H9 (cell line): Measurements from ENCODE around the gene CRISPLD2. TPM values are rescaled to one million over a fixed set of nuclear protein-coding genes. Genes with fewer than 3 reads are reported as not detected.

Experiments
- DNase-seq: peaks from one replicate; pipeline ENCODE4 v3.0.0-alpha.2; 2017
- H2AFZ ChIP-seq: one replicate; pipeline ENCODE4 v1.6.1; 2013; ENCODE audit warnings: mild to moderate bottlenecking, low read length, control low read depth, moderate library complexity
- H2AK5ac ChIP-seq: 2 replicates; pipeline ENCODE4 v1.6.1; 2013; ENCODE audit warnings: low read length, control low read depth, mixed read lengths; ENCODE audit not compliant: insufficient read length
- H2BK120ac ChIP-seq: one replicate; pipeline ENCODE4 v1.6.1; 2013; ENCODE audit warnings: low read depth, mild to moderate bottlenecking, low read length, control low read depth, inconsistent platforms; ENCODE audit not compliant: poor library complexity, severe bottlenecking
- H2BK12ac ChIP-seq: 2 replicates; pipeline ENCODE4 v1.6.1; 2013; ENCODE audit warnings: low read length, control low read depth, mixed read lengths, low read depth; ENCODE audit not compliant: insufficient read length
- H2BK15ac ChIP-seq: 2 replicates; pipeline ENCODE4 v1.6.1; 2013; ENCODE audit warnings: low read depth, low read length, control low read depth
- H2BK20ac ChIP-seq: one replicate; pipeline ENCODE4 v1.6.1; 2013; ENCODE audit warnings: low read depth, mild to moderate bottlenecking, low read length, control low read depth, inconsistent platforms; ENCODE audit not compliant: poor library complexity, severe bottlenecking
- H2BK5ac ChIP-seq: 2 replicates; pipeline ENCODE4 v1.6.1; 2013; ENCODE audit warnings: low read length, control low read depth, mixed read lengths; ENCODE audit not compliant: insufficient read length
- H3K14ac ChIP-seq: 2 replicates; pipeline ENCODE4 v1.6.1; 2013; ENCODE audit warnings: low read length, control low read depth; ENCODE audit not compliant: insufficient read depth
- H3K18ac ChIP-seq: 2 replicates; pipeline ENCODE4 v1.6.1; 2013; ENCODE audit warnings: low read depth, mild to moderate bottlenecking, mixed read lengths, low read length, control low read depth; ENCODE audit not compliant: insufficient read length
- H3K23ac ChIP-seq: 2 replicates; pipeline ENCODE4 v1.6.1; 2013; ENCODE audit warnings: low read length, control low read depth, mixed read lengths, low read depth; ENCODE audit not compliant: insufficient read length
- H3K23me2 ChIP-seq: 2 replicates; pipeline ENCODE4 v1.6.1; 2013; ENCODE audit warnings: low read depth, mild to moderate bottlenecking, mixed read lengths, low read length, control low read depth; ENCODE audit not compliant: insufficient read length, poor library complexity, severe bottlenecking
- H3K27ac ChIP-seq: 2 replicates; pipeline ENCODE4 v1.5.1; 2013; ENCODE audit warnings: low read length, control low read depth, mixed read lengths, low read depth; ENCODE audit not compliant: insufficient read length
- H3K27me3 ChIP-seq: 2 replicates; pipeline ENCODE4 v1.6.1; 2013; ENCODE audit warnings: low read length, control low read depth, inconsistent platforms; ENCODE audit not compliant: insufficient read depth
- H3K4ac ChIP-seq: 2 replicates; pipeline ENCODE4 v1.6.1; 2013; ENCODE audit warnings: low read depth, mild to moderate bottlenecking, control low read depth, inconsistent platforms, low read length, moderate library complexity
- H3K4me1 ChIP-seq: 2 replicates; pipeline ENCODE4 v1.6.1; 2013; ENCODE audit warnings: low read length, control low read depth, inconsistent platforms; ENCODE audit not compliant: insufficient read depth
- H3K4me2 ChIP-seq: 2 replicates; pipeline ENCODE4 v1.6.1; 2013; ENCODE audit warnings: low read length, control low read depth, mixed read lengths; ENCODE audit not compliant: insufficient read length, insufficient read depth
- H3K56ac ChIP-seq: 2 replicates; pipeline ENCODE4 v1.6.1; 2013; ENCODE audit warnings: low read depth, mild to moderate bottlenecking, mixed read lengths, low read length, control low read depth; ENCODE audit not compliant: insufficient read length
- H3K79me1 ChIP-seq: 2 replicates; pipeline ENCODE4 v1.6.1; 2013; ENCODE audit warnings: low read depth, mild to moderate bottlenecking, moderate library complexity, low read length, control low read depth, inconsistent platforms; ENCODE audit not compliant: insufficient read depth, poor library complexity, severe bottlenecking
- H3K79me2 ChIP-seq: 2 replicates; pipeline ENCODE4 v1.6.1; 2013; ENCODE audit warnings: low read length, control low read depth, inconsistent platforms; ENCODE audit not compliant: insufficient read depth
- H3K9ac ChIP-seq: 2 replicates; pipeline ENCODE4 v1.6.1; 2013; ENCODE audit warnings: low read length, control low read depth, mixed read lengths; ENCODE audit not compliant: insufficient read length; ENCODE audit errors: extremely low read depth
- H3K9me3 ChIP-seq: one replicate; pipeline ENCODE4 v1.6.1; 2013; ENCODE audit warnings: low read depth, low read length, inconsistent platforms; ENCODE audit not compliant: control insufficient read depth
- H3T11ph ChIP-seq: one replicate; pipeline ENCODE4 v1.6.1; 2013; ENCODE audit warnings: mild to moderate bottlenecking, low read length, control low read depth, inconsistent platforms
- H4K20me1 ChIP-seq: one replicate; pipeline ENCODE4 v1.6.1; 2013; ENCODE audit not compliant: control insufficient read depth, insufficient read length, insufficient read depth
- H4K5ac ChIP-seq: 2 replicates; pipeline ENCODE4 v1.6.1; 2013; ENCODE audit warnings: low read depth, mild to moderate bottlenecking, mixed read lengths, low read length, control low read depth; ENCODE audit not compliant: insufficient read length
- H4K8ac ChIP-seq: replicated peaks from 2 replicates; pipeline ENCODE4 v1.6.1; 2013; ENCODE audit warnings: low read length, control low read depth, mixed read lengths, low read depth; ENCODE audit not compliant: insufficient read length
- H4K91ac ChIP-seq: 2 replicates; pipeline ENCODE4 v1.6.1; 2013; ENCODE audit warnings: low read depth, mild to moderate bottlenecking, moderate library complexity, mixed read lengths, low read length, control low read depth; ENCODE audit not compliant: insufficient read length
- H3K27ac Mint-ChIP-seq, 3 experiments: 2 replicates in 2 of 3; 3 replicates in 1 of 3; pipeline ENCODE4 v1.8.0; 2020 to 2021; ENCODE audit warnings: mixed read lengths in 3 of 3, mild to moderate bottlenecking in 1 of 3, moderate library complexity in 1 of 3
- H3K27me3 Mint-ChIP-seq: 2 replicates; pipeline ENCODE4 v1.8.0; 2021; ENCODE audit warnings: low read depth, mild to moderate bottlenecking, moderate library complexity, mixed read lengths
- H3K36me3 Mint-ChIP-seq, 3 experiments: 2 replicates in 2 of 3; 3 replicates in 1 of 3; pipeline ENCODE4 v1.8.0; 2020 to 2021; ENCODE audit warnings: low read depth in 3 of 3, mixed read lengths in 3 of 3; ENCODE audit not compliant: insufficient read depth in 1 of 3
- H3K4me1 Mint-ChIP-seq, 2 experiments: 2 replicates each; pipeline ENCODE4 v1.8.0; 2020; ENCODE audit warnings: mixed read lengths in 2 of 2
- H3K4me3 Mint-ChIP-seq, 2 experiments: 2 replicates in 1 of 2; 3 replicates in 1 of 2; pipeline ENCODE4 v1.8.0; 2020 to 2021; ENCODE audit warnings: mild to moderate bottlenecking in 2 of 2, mixed read lengths in 2 of 2, moderate library complexity in 1 of 2
- H3K9me3 Mint-ChIP-seq, 2 experiments: 2 replicates in 1 of 2; 3 replicates in 1 of 2; pipeline ENCODE4 v1.8.0; 2020; ENCODE audit warnings: mild to moderate bottlenecking in 2 of 2, mixed read lengths in 2 of 2, moderate library complexity in 1 of 2
- WGBS: extraction: QIAGEN DNeasy Blood & Tissue Kit; methylation state at CpG from one replicate; pipeline ENCODE4 v1.1.7; 2013; ENCODE audit warnings: missing lambda C conversion rate, low lambda C conversion rate, mixed read lengths; ENCODE audit not compliant: insufficient read length; ENCODE audit errors: extremely low coverage; 5-methylcytosine and 5-hydroxymethylcytosine counted together
- total RNA-seq: library from RNA; stranded (reverse); gene quantifications from 2 replicates; pipeline ENCODE4 v1.2.1, GENCODE V29; 2021
- TF ChIP-seq, protein P1 (sequence below): fragments of 200-600 bp; sonication (generic); conservative IDR thresholded peaks from 3 replicates; pipeline ENCODE4 v1.8.0; 2021; ENCODE audit warnings: antibody characterized with exemption, mild to moderate bottlenecking

Gene CRISPLD2
- total RNA-seq, 1 experiment from 2014 or later: 2.3 TPM

GRCh38 chr16:84883301-84883700, 63.5 kb downstream of the CRISPLD2 start:
- H3K9me3 Mint-ChIP-seq: no peaks in the 10 kb centered on the region
- H3K23ac ChIP-seq: no peak overlapping the region
- no peak overlapping the region for H4K91ac ChIP-seq
- no peak overlapping the region; the same call in 1 of the 2 replicates for H3K14ac ChIP-seq
- H3K27ac ChIP-seq: no peak overlapping the region
- peaks cover 0 to 6% (median 1%) of the 10 kb centered on the region in 3 experiments; a peak in 2 of 7 replicates for H3K36me3 Mint-ChIP-seq
- no peak overlapping the region for H2BK12ac ChIP-seq
- no peak overlapping the region for H2BK20ac ChIP-seq
- no peak overlapping the region for H2BK15ac ChIP-seq
- no peak overlapping the region for H2AK5ac ChIP-seq
- H4K8ac ChIP-seq: no peak overlapping the region
- no peak overlapping the region for H3K4me3 Mint-ChIP-seq
- peaks cover 14% of the 10 kb centered on the region for H3K4me1 ChIP-seq
- H2AFZ ChIP-seq: no peak overlapping the region
- H3K27me3 Mint-ChIP-seq: peaks cover 6% of the 10 kb centered on the region
- no peak overlapping the region for H2BK120ac ChIP-seq
- H3K79me2 ChIP-seq: no peaks in the 10 kb centered on the region
- DNase-seq: peak; percentile 55
- H3K4ac ChIP-seq: no peak overlapping the region
- H4K20me1 ChIP-seq: no peaks in the 10 kb centered on the region
- H3K27ac Mint-ChIP-seq: 0 out of 7 replicates have a peak overlapping the region, but pooled peaks of 1 of the 3 experiments have one; percentile 17
- no peak overlapping the region for H3T11ph ChIP-seq
- H4K5ac ChIP-seq: no peak overlapping the region
- TF ChIP-seq, protein P1, sequence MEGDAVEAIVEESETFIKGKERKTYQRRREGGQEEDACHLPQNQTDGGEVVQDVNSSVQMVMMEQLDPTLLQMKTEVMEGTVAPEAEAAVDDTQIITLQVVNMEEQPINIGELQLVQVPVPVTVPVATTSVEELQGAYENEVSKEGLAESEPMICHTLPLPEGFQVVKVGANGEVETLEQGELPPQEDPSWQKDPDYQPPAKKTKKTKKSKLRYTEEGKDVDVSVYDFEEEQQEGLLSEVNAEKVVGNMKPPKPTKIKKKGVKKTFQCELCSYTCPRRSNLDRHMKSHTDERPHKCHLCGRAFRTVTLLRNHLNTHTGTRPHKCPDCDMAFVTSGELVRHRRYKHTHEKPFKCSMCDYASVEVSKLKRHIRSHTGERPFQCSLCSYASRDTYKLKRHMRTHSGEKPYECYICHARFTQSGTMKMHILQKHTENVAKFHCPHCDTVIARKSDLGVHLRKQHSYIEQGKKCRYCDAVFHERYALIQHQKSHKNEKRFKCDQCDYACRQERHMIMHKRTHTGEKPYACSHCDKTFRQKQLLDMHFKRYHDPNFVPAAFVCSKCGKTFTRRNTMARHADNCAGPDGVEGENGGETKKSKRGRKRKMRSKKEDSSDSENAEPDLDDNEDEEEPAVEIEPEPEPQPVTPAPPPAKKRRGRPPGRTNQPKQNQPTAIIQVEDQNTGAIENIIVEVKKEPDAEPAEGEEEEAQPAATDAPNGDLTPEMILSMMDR: no peak
- H3K9me3 ChIP-seq: no peaks in the 10 kb centered on the region
- no peak overlapping the region for H2BK5ac ChIP-seq
- no peak overlapping the region for H3K9ac ChIP-seq
- H3K23me2 ChIP-seq: no peaks in the 10 kb centered on the region
- WGBS: no CpG with 5 or more reads among the region's 9 CpGs
- peaks cover 46 to 49% of the 10 kb centered on the region in 2 experiments for H3K4me1 Mint-ChIP-seq
- H3K4me2 ChIP-seq: no peak overlapping the region
- no peaks in the 10 kb centered on the region for H3K27me3 ChIP-seq
- H3K79me1 ChIP-seq: no peaks in the 10 kb centered on the region
- no peak overlapping the region for H3K18ac ChIP-seq
- no peak overlapping the region for H3K56ac ChIP-seq
